Testis (tissue), 2 donors: ENCODE results near the gene DDN.

Experiments used
- CTCF ChIP-seq, 3 experiments: fragments of 450-650 bp in 2 of 3; fragments of 200-600 bp in 1 of 3; sonication (generic) in 1 of 3; IDR thresholded peaks; one replicate each; pipeline ENCODE4 v1.5.1; 2016 to 2019; ENCODE audit warnings: antibody characterized with exemption in 3 of 3, mild to moderate bottlenecking in 2 of 3, moderate library complexity in 1 of 3
- POLR2A ChIP-seq: fragments of 450-650 bp; IDR thresholded peaks from one replicate; pipeline ENCODE4 v1.6.1; 2017; ENCODE audit warnings: antibody characterized with exemption, mild to moderate bottlenecking, moderate library complexity

DNA sequence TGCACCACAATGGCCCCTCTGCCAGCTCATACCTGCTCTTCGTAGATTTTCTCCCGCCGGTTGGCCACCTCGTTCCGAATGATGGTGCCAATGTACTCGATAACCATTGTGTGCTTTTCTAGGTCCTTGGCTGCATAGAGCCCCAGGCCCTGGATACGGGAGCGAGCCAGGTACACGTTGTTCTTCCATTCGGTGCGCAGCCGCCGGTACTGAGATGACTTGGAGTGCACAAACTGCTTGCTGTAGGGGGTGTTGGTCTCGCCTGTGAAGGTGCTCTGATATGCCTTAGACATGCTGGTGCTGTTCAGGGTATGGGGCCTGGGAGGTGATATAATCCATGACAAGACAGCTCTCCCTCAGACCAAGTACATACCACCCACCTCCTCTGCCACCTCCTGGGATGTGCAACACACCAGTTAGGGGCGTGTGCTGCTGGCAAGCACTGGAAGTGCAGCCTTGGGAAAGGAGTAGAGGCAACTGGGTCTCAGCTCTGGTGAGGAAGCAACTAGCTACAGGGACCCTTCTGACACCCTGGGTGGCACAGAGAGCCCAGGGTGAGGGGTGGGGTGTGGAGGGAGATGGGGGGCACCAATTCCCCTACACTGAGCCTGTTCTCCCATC lies 23.5 kb upstream of the DDN start:
- TF ChIP-seq CTCF (IDR thresholded peaks at IDR 0.05) (no peak), POLR2A (no peak)
